CD4-positive, alpha-beta T cell (primary cell): ENCODE results near the gene AQP1. TPM values are rescaled to one million over a fixed set of nuclear protein-coding genes. Genes with fewer than 3 reads are reported as not detected.

Experiments used
- ATAC-seq: fragments of 200-7000 bp; cut with Tn5 transposase; one replicate; pipeline ENCODE4 v1.10.0; 2022; ENCODE audit warnings: mild to moderate bottlenecking; ENCODE audit not compliant: poor library complexity
- CTCF ChIA-PET: fragments of 350-600 bp; sonication (Branson Sonifier 250); formaldehyde crosslinking; loops from one replicate; lab custom pipeline; 2021; ENCODE audit warnings: antibody characterized with exemption, inconsistent platforms; lab: Charles Lee
- POLR2A ChIA-PET: fragments of 350-600 bp; sonication (Branson Sonifier 250); formaldehyde crosslinking; loops from one replicate; lab custom pipeline; 2021; ENCODE audit warnings: antibody characterized with exemption, inconsistent platforms; lab: Charles Lee
- DNase-seq, 14 experiments: peaks; one replicate each; pipeline ENCODE4 v3.0.0-alpha.2; 2013 to 2020; ENCODE audit warnings: mixed read lengths in 2 of 14
- H3K27ac ChIP-seq, 2 donors: one replicate each; pipeline versions ENCODE4 v1.5.1 to v1.7.0; 2013; ENCODE audit warnings: low read length in 2 of 2, low read depth in 1 of 2, mild to moderate bottlenecking in 1 of 2
- H3K27me3 ChIP-seq, 2 experiments: 1 replicate in 1 of 2; 2 replicates in 1 of 2; pipeline versions ENCODE4 v1.6.1 to v1.7.0; 2013; ENCODE audit warnings: low read length in 2 of 2, control low read depth in 1 of 2, mild to moderate bottlenecking in 1 of 2, moderate library complexity in 1 of 2; ENCODE audit not compliant: insufficient read depth in 2 of 2, control insufficient read depth in 1 of 2
- H3K36me3 ChIP-seq: one replicate; pipeline ENCODE4 v1.6.1; 2013; ENCODE audit warnings: low read length, control low read depth; ENCODE audit not compliant: insufficient read depth
- H3K4me1 ChIP-seq: one replicate; pipeline ENCODE4 v1.6.1; 2013; ENCODE audit warnings: low read length, control low read depth; ENCODE audit not compliant: insufficient read depth
- H3K4me3 ChIP-seq: one replicate; pipeline ENCODE4 v1.5.1; 2013; ENCODE audit warnings: mild to moderate bottlenecking, low read length, moderate library complexity
- H3K9me3 ChIP-seq, 2 experiments: 1 replicate in 1 of 2; 2 replicates in 1 of 2; pipeline versions ENCODE4 v1.6.1 to v1.7.0; 2013; ENCODE audit warnings: low read length in 2 of 2, mild to moderate bottlenecking in 2 of 2, control low read depth in 1 of 2, moderate library complexity in 1 of 2; ENCODE audit not compliant: control insufficient read depth in 1 of 2, insufficient read depth in 1 of 2
- H3K27ac Mint-ChIP-seq: one replicate; pipeline ENCODE4 v1.8.0; 2020; ENCODE audit warnings: mixed read lengths
- H3K27me3 Mint-ChIP-seq: one replicate; pipeline ENCODE4 v1.8.0; 2021; ENCODE audit warnings: mixed read lengths
- H3K36me3 Mint-ChIP-seq: one replicate; pipeline ENCODE4 v1.8.0; 2021; ENCODE audit warnings: low read depth, mixed read lengths
- H3K4me1 Mint-ChIP-seq: one replicate; pipeline ENCODE4 v1.8.0; 2021; ENCODE audit warnings: low read depth, mixed read lengths
- H3K4me3 Mint-ChIP-seq: one replicate; pipeline ENCODE4 v1.8.0; 2020; ENCODE audit warnings: mild to moderate bottlenecking, mixed read lengths
- H3K9me3 Mint-ChIP-seq: one replicate; pipeline ENCODE4 v1.8.0; 2020; ENCODE audit warnings: mixed read lengths
- CTCF ChIP-seq: fragments of 200-600 bp; IDR thresholded peaks from one replicate; pipeline ENCODE4 v1.8.0; 2022; ENCODE audit warnings: antibody characterized with exemption, mild to moderate bottlenecking
- intact Hi-C, 2 experiments: fragments of 100-400 bp; cut with DNase I in 1 of 2; cut with micrococcal nuclease in 1 of 2; formaldehyde crosslinking; loops; one replicate each; pipeline versions ENCODE4 v1.15.1 to v1.9.0; 2023 to 2025; cut with DNase I, micrococcal nuclease
- total RNA-seq, 174 experiments: library from RNA in 2 of 174; stranded (reverse) in 2 of 174; gene quantifications; one replicate each; pipeline ENCODE4 v1.2.3 and lab custom pipeline; 2021 to 2026

Gene AQP1
- total RNA-seq, 2 experiments from 2014 or later, result 0.17 to 0.22 TPM

DNA sequence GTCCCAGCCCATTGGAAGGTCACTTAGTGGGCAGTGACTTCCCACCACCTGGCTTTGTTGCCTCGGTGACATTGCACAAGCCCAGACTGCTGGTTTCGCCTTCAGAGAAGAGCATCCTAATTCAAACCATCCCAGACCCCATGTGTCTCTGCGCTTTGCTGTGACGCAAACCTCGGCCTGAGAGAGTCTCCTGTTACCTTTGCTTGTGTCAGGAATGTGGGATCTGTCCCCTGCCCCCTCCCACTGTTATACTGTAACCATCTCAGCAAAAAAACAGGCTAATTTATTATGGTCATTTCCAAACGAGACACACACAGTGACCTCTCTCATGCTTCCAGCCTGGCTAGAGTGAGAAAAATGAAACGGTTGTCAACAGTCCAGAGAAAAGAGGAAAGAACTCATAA is 25.0 kb upstream of the AQP1 start:
- H3K4me3 ChIP-seq, result no peak overlapping the region
- ChIA-PET CTCF (no interaction called here), POLR2A (no interaction called here)
- intact Hi-C loops, result no loop called here
- ATAC-seq (no peak), DNase-seq (no peak)
- no peaks in the 10 kb centered on the region for H3K27me3 ChIP-seq
- peaks cover 0 to 9% of the 10 kb centered on the region in 2 experiments for H3K9me3 ChIP-seq
- no peak for TF ChIP-seq CTCF
- no peak overlapping the region for H3K27ac Mint-ChIP-seq
- no peaks in the 10 kb centered on the region for H3K36me3 Mint-ChIP-seq
- H3K27me3 Mint-ChIP-seq, result no peaks in the 10 kb centered on the region
- H3K27ac ChIP-seq, result no peak overlapping the region
- H3K4me3 Mint-ChIP-seq, result no peak overlapping the region
- no peaks in the 10 kb centered on the region for H3K4me1 ChIP-seq
- no peaks in the 10 kb centered on the region for H3K9me3 Mint-ChIP-seq
- no peaks in the 10 kb centered on the region for H3K4me1 Mint-ChIP-seq
- H3K36me3 ChIP-seq, result no peaks in the 10 kb centered on the region

GRCh38 chr7:30887464-30887872 is 24.2 kb upstream of the AQP1 start:
- ChIA-PET CTCF (no interaction called here), POLR2A (no interaction called here)
- Mint-ChIP-seq H3K27me3 (no peaks in the 10 kb centered on the region), H3K27ac (no peak overlapping the region), H3K4me1 (no peaks in the 10 kb centered on the region), H3K36me3 (no peaks in the 10 kb centered on the region), H3K4me3 (no peak overlapping the region), H3K9me3 (no peaks in the 10 kb centered on the region)
- no peak overlapping the region for H3K4me3 ChIP-seq
- H3K36me3 ChIP-seq, result no peaks in the 10 kb centered on the region
- no peaks in the 10 kb centered on the region for H3K4me1 ChIP-seq
- H3K9me3 ChIP-seq, result peaks cover 0 to 9% of the 10 kb centered on the region in 2 experiments
- no peaks in the 10 kb centered on the region for H3K27me3 ChIP-seq
- H3K27ac ChIP-seq, result no peak overlapping the region
- no peak for TF ChIP-seq CTCF
- ATAC-seq (no peak), DNase-seq (no peak)
- intact Hi-C loops, result no loop called here

GRCh38 chr7:30888747-30889146 is 22.9 kb upstream of the AQP1 start:
- ChIA-PET POLR2A (no interaction called here), CTCF (no interaction called here)
- no peaks in the 10 kb centered on the region for H3K4me1 ChIP-seq
- no peaks in the 10 kb centered on the region for H3K36me3 Mint-ChIP-seq
- H3K27me3 Mint-ChIP-seq, result no peaks in the 10 kb centered on the region
- no peaks in the 10 kb centered on the region for H3K4me1 Mint-ChIP-seq
- H3K9me3 ChIP-seq, result peaks cover 0 to 9% of the 10 kb centered on the region in 2 experiments
- no peak overlapping the region for H3K27ac ChIP-seq
- no peak overlapping the region for H3K27ac Mint-ChIP-seq
- no peaks in the 10 kb centered on the region for H3K36me3 ChIP-seq
- H3K9me3 Mint-ChIP-seq, result no peaks in the 10 kb centered on the region
- intact Hi-C loops, result no loop called here
- TF ChIP-seq CTCF, result no peak
- H3K4me3 ChIP-seq, result no peak overlapping the region
- no peak for ATAC-seq
- no peak overlapping the region for H3K4me3 Mint-ChIP-seq
- H3K27me3 ChIP-seq, result no peaks in the 10 kb centered on the region
- no peak for DNase-seq
